Measurements from ENCODE around the gene ECT2L. TPM values are rescaled to one million over a fixed set of nuclear protein-coding genes. Genes with fewer than 3 reads are reported as not detected.

ECT2L gene
- total and polyA plus RNA-seq, 8 donors, result 0.03 to 0.05 (median 0.03) TPM; not detected in 5

DNA sequence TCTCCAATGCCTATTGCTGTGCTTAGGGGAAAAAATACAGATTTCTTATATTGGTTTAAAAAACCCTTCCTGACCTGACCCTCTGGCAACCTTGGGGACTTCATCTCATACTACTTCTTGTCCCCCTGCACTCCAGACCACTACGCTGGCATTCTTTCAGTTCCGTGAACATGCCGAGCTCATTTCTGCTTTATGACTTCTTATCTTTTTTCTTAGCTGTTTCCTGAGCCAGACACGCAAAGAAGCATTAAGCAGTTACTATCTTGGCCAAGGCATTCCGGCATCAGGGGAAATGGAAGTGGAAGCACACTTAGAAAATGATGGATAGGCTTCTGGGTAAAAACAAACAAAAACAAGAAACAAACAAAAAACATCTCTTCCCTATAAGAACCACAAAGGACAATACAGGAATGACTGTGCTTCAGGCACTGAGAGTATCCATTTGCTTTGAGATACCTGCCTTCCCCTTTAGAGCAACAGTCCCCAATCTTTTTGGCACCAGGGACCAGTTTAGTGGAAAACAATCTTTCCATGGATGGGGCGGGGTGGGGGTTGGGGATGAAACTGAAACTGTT lies 26.7 kb upstream of the ECT2L start:
- 50 to 63% methylated on average over 6 of the region's 6 CpGs for WGBS, 2 donors
- no peak overlapping the region for H3K4me3 ChIP-seq
- no peaks in the 10 kb centered on the region for H3K27me3 ChIP-seq
- no peaks in the 10 kb centered on the region for H3K9me3 ChIP-seq
- H3K27ac ChIP-seq, result no peak overlapping the region
- FAIRE-seq (no peak), DNase-seq (no peak), ATAC-seq (no peak)
- no peaks in the 10 kb centered on the region for H3K36me3 ChIP-seq
- intact Hi-C loops (cut with DNase I), result loop anchor here in 2 of 3 donors (5.0 to 10.0 kb wide), 3 partner anchors 74 to 354 kb away; no protein-coding TSS in a partner anchor
- peaks cover 0 to 7% (median 3%) of the 10 kb centered on the region in 3 donors for H3K4me1 ChIP-seq
- TF ChIP-seq, protein P1, sequence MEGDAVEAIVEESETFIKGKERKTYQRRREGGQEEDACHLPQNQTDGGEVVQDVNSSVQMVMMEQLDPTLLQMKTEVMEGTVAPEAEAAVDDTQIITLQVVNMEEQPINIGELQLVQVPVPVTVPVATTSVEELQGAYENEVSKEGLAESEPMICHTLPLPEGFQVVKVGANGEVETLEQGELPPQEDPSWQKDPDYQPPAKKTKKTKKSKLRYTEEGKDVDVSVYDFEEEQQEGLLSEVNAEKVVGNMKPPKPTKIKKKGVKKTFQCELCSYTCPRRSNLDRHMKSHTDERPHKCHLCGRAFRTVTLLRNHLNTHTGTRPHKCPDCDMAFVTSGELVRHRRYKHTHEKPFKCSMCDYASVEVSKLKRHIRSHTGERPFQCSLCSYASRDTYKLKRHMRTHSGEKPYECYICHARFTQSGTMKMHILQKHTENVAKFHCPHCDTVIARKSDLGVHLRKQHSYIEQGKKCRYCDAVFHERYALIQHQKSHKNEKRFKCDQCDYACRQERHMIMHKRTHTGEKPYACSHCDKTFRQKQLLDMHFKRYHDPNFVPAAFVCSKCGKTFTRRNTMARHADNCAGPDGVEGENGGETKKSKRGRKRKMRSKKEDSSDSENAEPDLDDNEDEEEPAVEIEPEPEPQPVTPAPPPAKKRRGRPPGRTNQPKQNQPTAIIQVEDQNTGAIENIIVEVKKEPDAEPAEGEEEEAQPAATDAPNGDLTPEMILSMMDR (IDR thresholded peaks at IDR 0.05), result no peak

GRCh38 chr6:138772596-138773176 lies 23.2 kb upstream of the ECT2L start:
- DNase-seq, result no peak
- H3K27ac ChIP-seq, result peak overlapping the region; percentile 94 to 99 (median 98)
- TF ChIP-seq, protein P1 (IDR thresholded peaks at IDR 0.05), result no peak

GRCh38 chr6:138773177-138774091 lies 22.5 kb upstream of the ECT2L start, which contains the start of gene CCDC28A:
Gene CCDC28A (plus strand): TSS chr6:138773769. CDS start chr6:138776121, 2,352 bp downstream.
- Histone ChIP-seq H3K4me1 (peaks cover 3 to 13% (median 6%) of the 10 kb centered on the region in 3 donors), H3K36me3 (no peaks in the 10 kb centered on the region), H3K27ac (peak within 1 kb of the TSS; percentile 94 to 99 (median 98)), H3K27me3 (no peaks in the 10 kb centered on the region), H3K4me3 (peak within 1 kb of the TSS; percentile 49 to 76 (median 66)), H3K9me3 (no peaks in the 10 kb centered on the region)
- peak; percentile 89 for FAIRE-seq
- intact Hi-C loops (cut with DNase I), result no loop called here
- peak; percentile 87 to 97 (median 92) for DNase-seq
- ATAC-seq, result peak; percentile 97 to 99 (median 98)
- TF ChIP-seq, protein P1 (IDR thresholded peaks at IDR 0.05), result no peak
- 0% methylated on average over 47 of the region's 47 CpGs for WGBS, 2 donors

More at GRCh38 chr6:138772596-138773176, 23.2 kb upstream of the ECT2L start:
- Histone ChIP-seq H3K4me3 (peak overlapping the region; percentile 49 to 76 (median 66)), H3K27me3 (no peaks in the 10 kb centered on the region), H3K4me1 (peaks cover 3 to 13% (median 6%) of the 10 kb centered on the region in 3 donors), H3K36me3 (no peaks in the 10 kb centered on the region), H3K9me3 (no peaks in the 10 kb centered on the region)
- 10 to 14% methylated on average over 8 of the region's 8 CpGs for WGBS, 2 donors
- FAIRE-seq (no peak), ATAC-seq (no peak)
- intact Hi-C loops (cut with DNase I), result no loop called here

DNA sequence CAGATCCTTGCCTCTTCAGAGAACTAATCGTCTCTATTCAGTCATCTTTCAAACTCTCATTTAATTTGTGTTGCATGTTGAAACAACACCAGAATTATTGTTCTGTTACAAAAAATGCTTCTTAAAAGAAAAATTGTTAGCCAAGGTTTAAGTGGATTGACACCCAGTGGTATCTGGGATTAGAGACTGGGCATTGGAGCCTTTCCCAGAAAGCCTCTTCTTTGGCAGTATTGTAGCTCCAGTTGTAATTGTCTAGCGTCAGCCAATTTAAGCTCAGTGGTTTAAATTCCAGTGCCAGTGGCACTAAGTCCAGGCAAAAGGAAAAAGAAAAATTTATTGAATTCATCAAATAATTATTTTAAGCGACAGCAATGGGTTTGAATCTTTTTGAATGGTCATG lies 21.5 kb upstream of the ECT2L start:
- H3K27me3 ChIP-seq, result no peaks in the 10 kb centered on the region
- peak overlapping the region; percentile 49 to 76 (median 66) for H3K4me3 ChIP-seq
- peaks cover 3 to 13% (median 6%) of the 10 kb centered on the region in 3 donors for H3K4me1 ChIP-seq
- DNase-seq (no peak), ATAC-seq (no peak), FAIRE-seq (no peak)
- H3K36me3 ChIP-seq, result no peaks in the 10 kb centered on the region
- WGBS, 2 donors, result 12 to 25% methylated on average over 3 of the region's 3 CpGs
- intact Hi-C loops (cut with DNase I), result no loop called here
- peak overlapping the region in 1 of 4 donors; percentile 99 for H3K27ac ChIP-seq
- H3K9me3 ChIP-seq, result no peaks in the 10 kb centered on the region
- TF ChIP-seq, protein P1 (IDR thresholded peaks at IDR 0.05), result no peak

Data from pancreas (tissue), 10 donors.